ENCODE data around the gene POLN.

Gene POLN

DNA sequence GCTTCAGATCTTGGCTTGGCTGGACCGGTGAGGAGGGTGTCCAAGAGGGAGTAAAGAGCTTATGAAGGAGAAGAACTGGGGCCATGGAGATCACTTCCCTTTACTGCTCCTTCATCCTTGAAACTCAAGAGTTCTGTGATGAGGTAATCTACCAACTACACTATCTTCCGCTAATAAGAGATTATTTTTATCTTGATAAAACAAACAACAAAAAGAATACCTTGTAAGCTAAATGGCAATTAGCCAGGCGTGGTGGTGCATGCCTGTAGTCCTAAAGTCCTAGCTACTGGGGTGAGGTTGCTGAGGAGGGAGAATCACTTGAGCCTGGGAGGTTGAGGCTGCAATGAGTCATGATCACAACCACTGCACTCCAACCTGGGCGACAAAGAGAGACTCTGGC lies 47.4 kb downstream of the POLN start:
- H3K4me3 ChIP-seq (ENCODE audit: low read length), result no peak overlapping the region
- no peak for DNase-seq (ENCODE audit: low read depth)
- TF ChIP-seq, protein P1, sequence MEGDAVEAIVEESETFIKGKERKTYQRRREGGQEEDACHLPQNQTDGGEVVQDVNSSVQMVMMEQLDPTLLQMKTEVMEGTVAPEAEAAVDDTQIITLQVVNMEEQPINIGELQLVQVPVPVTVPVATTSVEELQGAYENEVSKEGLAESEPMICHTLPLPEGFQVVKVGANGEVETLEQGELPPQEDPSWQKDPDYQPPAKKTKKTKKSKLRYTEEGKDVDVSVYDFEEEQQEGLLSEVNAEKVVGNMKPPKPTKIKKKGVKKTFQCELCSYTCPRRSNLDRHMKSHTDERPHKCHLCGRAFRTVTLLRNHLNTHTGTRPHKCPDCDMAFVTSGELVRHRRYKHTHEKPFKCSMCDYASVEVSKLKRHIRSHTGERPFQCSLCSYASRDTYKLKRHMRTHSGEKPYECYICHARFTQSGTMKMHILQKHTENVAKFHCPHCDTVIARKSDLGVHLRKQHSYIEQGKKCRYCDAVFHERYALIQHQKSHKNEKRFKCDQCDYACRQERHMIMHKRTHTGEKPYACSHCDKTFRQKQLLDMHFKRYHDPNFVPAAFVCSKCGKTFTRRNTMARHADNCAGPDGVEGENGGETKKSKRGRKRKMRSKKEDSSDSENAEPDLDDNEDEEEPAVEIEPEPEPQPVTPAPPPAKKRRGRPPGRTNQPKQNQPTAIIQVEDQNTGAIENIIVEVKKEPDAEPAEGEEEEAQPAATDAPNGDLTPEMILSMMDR (conservative IDR thresholded peaks at IDR 0.05; ENCODE audit: low read length), result no peak

DNA sequence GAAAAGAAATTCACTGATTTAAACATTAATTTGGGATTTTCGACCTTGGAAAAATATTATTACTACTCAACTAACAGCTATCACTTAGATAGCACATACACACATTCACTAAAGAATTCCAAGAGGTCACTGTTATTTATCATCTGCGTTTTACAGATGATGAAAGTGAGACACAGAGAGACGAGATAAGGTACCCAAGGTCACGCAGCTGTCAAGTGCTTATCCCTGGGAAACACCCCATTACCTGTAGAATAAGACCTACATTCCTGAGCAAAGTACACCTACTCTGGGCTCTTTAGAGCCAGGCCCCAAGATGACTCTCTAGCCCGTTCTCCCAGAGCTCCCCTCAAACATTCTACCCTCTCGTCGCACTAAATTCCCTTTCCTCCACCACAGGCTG lies 48.6 kb downstream of the POLN start:
- TF ChIP-seq, protein P1 (conservative IDR thresholded peaks at IDR 0.05; ENCODE audit: low read length), result no peak
- DNase-seq (ENCODE audit: low read depth), result no peak
- no peak overlapping the region for H3K4me3 ChIP-seq (ENCODE audit: low read length)

DNA sequence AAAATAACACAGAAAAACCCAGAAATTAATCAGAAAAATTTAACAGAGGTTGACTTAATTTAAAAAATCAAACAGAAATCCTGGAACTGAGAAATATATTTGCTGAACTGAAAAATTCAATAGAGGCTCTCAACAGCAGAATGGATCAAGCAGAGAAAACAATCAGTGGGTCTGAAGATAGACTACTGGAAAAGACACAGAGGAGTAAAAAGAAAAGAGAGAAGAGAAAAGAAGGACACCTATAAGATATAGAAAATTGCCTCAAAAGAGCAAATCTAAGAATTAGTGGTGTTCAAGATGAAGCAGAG lies 55.1 kb downstream of the POLN start:
- H3K4me3 ChIP-seq (ENCODE audit: low read length), result no peak overlapping the region
- TF ChIP-seq, protein P1 (conservative IDR thresholded peaks at IDR 0.05; ENCODE audit: low read length), result no peak

DNA sequence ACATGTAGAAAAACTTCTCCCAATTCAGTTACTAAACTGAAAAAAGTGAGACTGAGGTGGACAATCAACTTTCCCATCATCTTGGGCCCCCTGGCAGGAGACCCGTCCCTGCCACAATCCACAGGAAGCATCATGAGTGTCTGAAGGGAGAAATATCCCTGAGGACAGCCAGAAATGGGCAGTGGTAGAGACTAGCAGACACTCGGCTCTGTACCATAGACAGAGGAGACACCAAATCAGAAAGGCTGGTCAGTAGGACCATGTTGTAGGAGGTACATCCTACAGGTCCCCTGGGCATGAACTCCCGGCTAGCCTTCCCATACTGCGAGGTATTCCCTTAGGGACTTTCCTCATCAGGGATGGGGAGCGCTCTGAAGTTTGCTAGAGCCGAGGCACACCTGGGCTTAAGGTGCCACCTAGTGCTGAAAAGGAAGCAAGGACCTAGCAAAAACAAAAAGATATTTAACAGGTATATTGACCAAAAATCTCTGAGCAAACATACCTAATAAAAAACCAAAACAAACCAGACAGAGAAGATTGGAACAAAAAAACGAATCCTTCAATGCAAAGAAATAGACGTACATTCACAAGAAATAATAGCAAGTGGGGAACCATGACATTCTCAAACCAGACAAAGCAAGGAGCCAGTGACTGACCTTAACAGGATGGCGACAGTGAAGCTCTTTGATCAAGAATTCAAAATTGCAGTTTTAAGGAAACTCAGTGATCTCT lies 55.6 kb downstream of the POLN start:
- no peak overlapping the region for H3K4me3 ChIP-seq (ENCODE audit: low read length)
- no peak for DNase-seq (ENCODE audit: low read depth)
- TF ChIP-seq, protein P1 (conservative IDR thresholded peaks at IDR 0.05; ENCODE audit: low read length), result no peak

More for the DNA sequence above, 55.1 kb downstream of the POLN start:
- DNase-seq (ENCODE audit: low read depth), result no peak

DNA sequence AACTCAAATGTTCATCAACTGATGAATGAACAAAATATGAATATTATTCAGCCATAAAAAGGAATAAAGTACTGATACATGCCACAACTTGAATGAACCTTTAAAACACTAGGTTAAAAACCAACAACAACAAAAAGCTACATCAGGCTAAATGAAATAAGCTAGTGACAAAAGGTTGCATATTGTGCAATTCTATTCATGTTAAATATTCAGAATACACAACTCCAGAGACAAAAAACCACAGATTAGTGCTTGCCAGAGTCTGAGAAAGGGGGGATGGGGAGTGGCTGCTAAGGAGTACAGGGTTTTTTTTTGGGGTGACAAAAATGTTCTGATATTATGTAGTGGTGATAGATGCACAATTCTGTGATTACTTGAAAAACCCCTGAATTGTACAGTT lies 58.5 kb downstream of the POLN start:
- peak; percentile 17 for DNase-seq (ENCODE audit: low read depth)
- H3K4me3 ChIP-seq (ENCODE audit: low read length), result no peak overlapping the region
- TF ChIP-seq, protein P1 (conservative IDR thresholded peaks at IDR 0.05; ENCODE audit: low read length), result no peak

DNA sequence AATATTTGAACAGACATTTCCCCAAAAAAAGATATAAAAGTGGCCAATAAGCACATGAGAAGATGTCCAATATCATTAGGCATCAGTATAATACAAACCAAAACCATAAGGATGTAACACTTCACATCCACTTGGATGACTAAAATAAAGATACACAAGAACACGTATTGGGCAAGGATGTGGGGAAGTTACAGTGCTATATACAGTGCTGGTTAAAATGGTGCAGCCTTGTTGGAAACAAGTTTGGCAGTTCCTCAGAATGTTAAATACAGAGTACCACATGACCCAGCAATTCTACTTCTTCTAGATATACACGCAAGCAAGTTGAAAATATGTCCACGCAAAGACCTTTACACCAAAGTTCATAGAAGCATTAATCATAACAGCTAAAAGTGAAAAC lies 58.9 kb downstream of the POLN start:
- DNase-seq (ENCODE audit: low read depth), result no peak
- TF ChIP-seq, protein P1 (conservative IDR thresholded peaks at IDR 0.05; ENCODE audit: low read length), result no peak
- no peak overlapping the region for H3K4me3 ChIP-seq (ENCODE audit: low read length)

DNA sequence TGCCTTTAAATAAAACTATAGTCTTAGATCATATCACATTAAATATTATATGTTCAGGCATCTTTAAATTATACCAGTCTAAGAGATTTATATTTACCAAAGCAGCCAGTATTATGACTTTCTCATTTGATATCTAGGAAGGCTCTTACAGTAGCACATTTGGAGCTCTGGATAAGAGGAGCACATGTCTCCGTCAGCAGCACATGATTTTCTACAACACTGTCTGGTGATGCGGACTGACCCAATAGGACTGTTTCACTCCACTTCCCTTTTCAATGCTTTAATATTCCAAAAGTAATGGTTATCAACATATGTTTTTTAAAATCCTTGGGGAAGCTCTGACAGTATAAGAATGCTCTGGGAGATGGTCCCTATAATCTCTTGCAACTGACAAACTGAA lies 61.5 kb downstream of the POLN start:
- TF ChIP-seq, protein P1 (conservative IDR thresholded peaks at IDR 0.05; ENCODE audit: low read length), result no peak
- no peak overlapping the region for H3K4me3 ChIP-seq (ENCODE audit: low read length)
- no peak for DNase-seq (ENCODE audit: low read depth)

Measured in AG10803 (cell line).